HG03135 (cell line): ENCODE data around the gene GALT.

ENCODE experiments used
- ATAC-seq: cut with Tn5 transposase; IDR thresholded peaks from one replicate; pipeline ENCODE4 v1.9.1; 2021; ENCODE audit warnings: mild to moderate bottlenecking, moderate library complexity; ENCODE audit not compliant: unreplicated experiment

Gene GALT

GRCh38 chr9:34651321-34651720 is 4.8 kb downstream of the GALT start:
- no peak for ATAC-seq

GRCh38 chr9:34651876-34652601 is 5.6 kb downstream of the GALT start, which contains the start of gene IL11RA:
TSS of gene IL11RA (plus strand) at chr9:34652185. CDS start at chr9:34655218, 3,033 bp downstream.
- ATAC-seq: no peak

GRCh38 chr9:34652602-34653000 is 6.1 kb downstream of the GALT start:
- no peak for ATAC-seq

- ATAC-seq: no peak
Observed at GRCh38 chr9:34653151-34654072, 6.9 kb downstream of the GALT start.

- no peak for ATAC-seq
Observed at GRCh38 chr9:34654323-34655051, 8.0 kb downstream of the GALT start.

- no peak for ATAC-seq
Observed at GRCh38 chr9:34655394-34655793, 8.9 kb downstream of the GALT start.

- no peak for ATAC-seq
Observed at GRCh38 chr9:34656992-34657391, 10.5 kb downstream of the GALT start.

GRCh38 chr9:34658461-34658860 is 12.0 kb downstream of the GALT start:
- ATAC-seq: no peak

- no peak for ATAC-seq
Observed at GRCh38 chr9:34659592-34660253, 13.2 kb downstream of the GALT start.

GRCh38 chr9:34662526-34663302 is 16.2 kb downstream of the GALT start, which contains the start of gene CCL27:
TSS of gene CCL27 (minus strand) at chr9:34662657. CDS start at chr9:34662633, 24 bp downstream.
- no peak for ATAC-seq

GRCh38 chr9:34663303-34663605 is 16.8 kb downstream of the GALT start:
- ATAC-seq: no peak

- ATAC-seq: peak; percentile 65
Observed at GRCh38 chr9:34664281-34665066, 18.0 kb downstream of the GALT start.

GRCh38 chr9:34665067-34665380 is 18.5 kb downstream of the GALT start:
- peak; percentile 14 for ATAC-seq

- ATAC-seq: peak; percentile 50
Observed at GRCh38 chr9:34665381-34666250, 19.1 kb downstream of the GALT start.

GRCh38 chr9:34669809-34670562 is 23.5 kb downstream of the GALT start:
- ATAC-seq: no peak

- ATAC-seq: no peak
Observed at GRCh38 chr9:34671307-34671706, 24.8 kb downstream of the GALT start.

- ATAC-seq: no peak
Observed at GRCh38 chr9:34674440-34674839, 28.0 kb downstream of the GALT start.
